Activated naive CD4-positive, alpha-beta T cell treated with anti-CD3 and anti-CD28 coated beads, Interleukin-2, amount 50 U/mL, for 24 hours (primary cell): ENCODE measurements around the gene PPP1R2.

Source experiments
- H3K27ac Mint-ChIP-seq: one replicate; pipeline ENCODE4 v1.8.0; 2021; ENCODE audit warnings: mild to moderate bottlenecking, mixed read lengths
- H3K27me3 Mint-ChIP-seq: one replicate; pipeline ENCODE4 v1.8.0; 2021; ENCODE audit warnings: mixed read lengths
- H3K36me3 Mint-ChIP-seq: one replicate; pipeline ENCODE4 v1.8.0; 2021; ENCODE audit warnings: mixed read lengths
- H3K4me1 Mint-ChIP-seq: one replicate; pipeline ENCODE4 v1.8.0; 2021; ENCODE audit warnings: mixed read lengths
- H3K4me3 Mint-ChIP-seq: one replicate; pipeline ENCODE4 v1.8.0; 2021; ENCODE audit warnings: mild to moderate bottlenecking, mixed read lengths
- H3K9me3 Mint-ChIP-seq: one replicate; pipeline ENCODE4 v1.8.0; 2021; ENCODE audit warnings: mixed read lengths

PPP1R2 gene

DNA sequence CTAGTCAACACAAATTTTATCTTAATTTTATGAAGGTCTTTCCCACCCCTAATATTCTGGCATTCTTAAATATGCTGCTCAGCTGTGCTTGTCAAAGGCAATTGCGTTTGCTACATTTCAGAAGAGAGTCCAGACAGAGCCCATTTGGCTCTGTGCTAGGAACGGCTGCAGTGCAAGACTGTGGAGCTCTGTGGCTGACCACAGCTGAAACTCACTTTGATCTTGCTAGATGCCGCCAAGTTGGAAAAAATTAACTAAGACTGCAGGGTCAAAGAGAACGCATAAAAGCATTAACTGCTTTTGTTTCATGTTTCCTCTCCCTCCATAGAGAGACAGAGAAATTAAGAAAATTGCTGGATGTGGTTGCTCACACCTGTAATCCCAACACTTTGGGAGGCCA is 7.6 kb upstream of the PPP1R2 start:
- no peaks in the 10 kb centered on the region for H3K27me3 Mint-ChIP-seq
- H3K4me3 Mint-ChIP-seq: peak overlapping the region; percentile 79
- no peaks in the 10 kb centered on the region for H3K36me3 Mint-ChIP-seq
- H3K4me1 Mint-ChIP-seq: peaks cover 89% of the 10 kb centered on the region
- H3K9me3 Mint-ChIP-seq: no peaks in the 10 kb centered on the region
- peak overlapping the region; percentile 97 for H3K27ac Mint-ChIP-seq

DNA sequence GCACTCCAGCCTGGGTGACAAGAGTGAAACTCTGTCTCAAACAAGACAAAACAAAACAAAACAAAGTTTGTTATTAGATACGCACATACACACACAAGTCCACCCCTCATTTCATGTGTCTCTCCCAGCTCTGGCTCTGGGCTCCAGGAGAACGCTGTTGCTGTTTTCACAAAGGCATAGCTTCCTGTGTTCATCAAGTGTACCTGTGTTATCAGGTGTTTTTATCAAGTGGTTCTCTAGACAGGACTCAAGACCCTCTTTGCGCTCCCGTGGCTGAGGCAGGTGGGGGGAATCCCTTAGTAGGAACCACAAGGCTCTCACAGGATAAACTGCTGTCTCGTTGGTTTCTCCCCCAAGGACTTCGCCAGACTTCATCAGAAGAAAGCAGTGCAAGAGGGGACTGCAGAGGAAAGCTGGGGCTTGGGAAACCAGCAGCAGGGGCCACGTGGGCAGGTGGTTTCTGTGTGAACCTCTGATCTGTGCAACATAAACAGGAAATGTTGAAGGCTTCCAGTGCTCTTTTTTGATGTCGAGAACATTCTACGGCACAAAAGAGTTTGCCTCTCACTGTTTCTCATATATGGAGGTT is 6.9 kb upstream of the PPP1R2 start:
- Mint-ChIP-seq H3K4me1 (peaks cover 89% of the 10 kb centered on the region), H3K27ac (peak overlapping the region; percentile 97), H3K27me3 (no peaks in the 10 kb centered on the region), H3K9me3 (no peaks in the 10 kb centered on the region), H3K36me3 (no peaks in the 10 kb centered on the region), H3K4me3 (peak overlapping the region; percentile 79)

DNA sequence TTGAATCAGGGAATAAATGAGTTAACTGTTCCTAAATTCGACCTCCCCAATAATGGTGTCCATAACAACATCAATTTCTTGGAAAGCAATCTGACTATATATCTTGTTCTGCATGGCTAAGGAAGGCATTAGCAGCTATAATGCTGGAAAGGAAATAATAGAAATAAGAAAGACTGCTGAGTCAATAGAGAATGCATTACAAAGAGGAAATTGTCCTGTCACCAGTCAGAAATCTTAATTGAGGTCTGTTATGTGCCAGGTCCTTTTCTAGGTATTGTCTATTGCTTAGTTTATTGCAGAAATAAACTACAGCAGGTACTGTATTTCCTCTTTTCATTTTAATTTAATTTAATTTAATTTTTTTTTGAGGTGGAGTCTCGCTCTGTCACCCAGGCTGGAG is 5.9 kb upstream of the PPP1R2 start:
- Mint-ChIP-seq H3K36me3 (no peaks in the 10 kb centered on the region), H3K27me3 (no peaks in the 10 kb centered on the region), H3K4me1 (peaks cover 90% of the 10 kb centered on the region), H3K27ac (peak overlapping the region; percentile 25), H3K4me3 (peak overlapping the region; percentile 62), H3K9me3 (no peaks in the 10 kb centered on the region)

DNA sequence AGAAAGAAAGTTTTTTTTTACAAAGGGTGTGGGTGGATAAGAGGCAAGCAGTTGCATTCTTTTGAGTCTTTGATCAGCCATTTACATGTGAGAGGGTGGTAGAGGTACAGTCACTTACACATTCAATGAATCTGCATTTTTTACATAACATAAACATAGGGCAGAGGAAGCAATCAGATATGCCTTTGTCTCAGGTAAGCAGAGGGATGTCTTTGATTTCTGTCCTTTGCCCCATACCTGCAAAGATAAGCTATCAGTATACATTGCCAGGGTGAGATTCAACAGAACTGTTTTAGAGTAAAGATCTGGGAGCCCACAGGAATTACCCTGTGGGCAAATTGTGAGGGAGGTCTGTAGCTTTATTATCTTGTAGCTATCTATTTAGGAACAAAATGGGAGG is 5.4 kb upstream of the PPP1R2 start:
- Mint-ChIP-seq H3K27ac (peak overlapping the region; percentile 92), H3K27me3 (no peaks in the 10 kb centered on the region), H3K4me3 (peak overlapping the region; percentile 62), H3K9me3 (no peaks in the 10 kb centered on the region), H3K4me1 (peaks cover 93% of the 10 kb centered on the region), H3K36me3 (no peaks in the 10 kb centered on the region)

DNA sequence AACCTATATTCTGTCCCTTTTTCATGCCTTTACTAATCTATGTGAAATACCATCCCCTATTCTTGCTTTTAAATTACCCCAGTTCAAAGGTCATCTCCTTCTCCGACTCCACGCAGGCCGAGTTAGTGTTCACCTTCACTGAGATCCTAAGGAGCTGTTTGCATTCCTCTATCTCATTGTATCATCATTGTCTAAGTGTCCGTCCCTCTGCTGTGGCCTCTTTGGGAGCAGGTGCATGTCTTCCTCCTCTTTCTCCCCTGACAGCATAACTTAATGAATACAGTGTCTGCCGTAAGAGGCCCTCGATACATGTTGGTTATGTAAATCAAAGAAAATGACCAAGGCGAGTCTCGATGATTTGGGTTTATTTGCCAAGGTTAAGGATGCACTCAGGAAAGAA is 4.9 kb upstream of the PPP1R2 start:
- H3K4me3 Mint-ChIP-seq: peak overlapping the region; percentile 62
- peaks cover 88% of the 10 kb centered on the region for H3K4me1 Mint-ChIP-seq
- H3K9me3 Mint-ChIP-seq: no peaks in the 10 kb centered on the region
- H3K27me3 Mint-ChIP-seq: no peaks in the 10 kb centered on the region
- peak overlapping the region; percentile 92 for H3K27ac Mint-ChIP-seq
- no peaks in the 10 kb centered on the region for H3K36me3 Mint-ChIP-seq

DNA sequence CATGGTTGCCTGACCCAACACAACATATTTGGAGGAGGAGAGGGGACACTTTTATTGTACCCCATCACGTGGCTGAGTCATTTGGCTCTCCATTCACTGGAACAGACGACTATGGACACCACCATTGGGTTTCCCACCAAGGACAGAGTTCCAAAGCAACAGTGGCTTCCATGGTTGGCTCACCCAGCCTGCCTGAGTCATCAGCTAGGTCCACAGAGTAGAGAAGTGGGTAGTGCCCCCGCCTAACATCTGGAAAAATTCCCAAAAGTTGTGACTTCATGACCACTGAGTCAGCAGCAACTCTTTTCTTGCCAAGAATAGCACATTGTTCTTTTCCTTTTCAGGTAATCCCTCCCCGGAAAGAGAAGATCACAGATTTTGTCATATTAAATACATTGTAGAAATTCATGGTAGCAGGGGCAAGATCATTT is 3.0 kb upstream of the PPP1R2 start:
- Mint-ChIP-seq H3K4me1 (peaks cover 71% of the 10 kb centered on the region), H3K27me3 (no peaks in the 10 kb centered on the region), H3K36me3 (no peaks in the 10 kb centered on the region), H3K9me3 (no peaks in the 10 kb centered on the region), H3K27ac (peak overlapping the region; percentile 82), H3K4me3 (peak overlapping the region; percentile 82)

DNA sequence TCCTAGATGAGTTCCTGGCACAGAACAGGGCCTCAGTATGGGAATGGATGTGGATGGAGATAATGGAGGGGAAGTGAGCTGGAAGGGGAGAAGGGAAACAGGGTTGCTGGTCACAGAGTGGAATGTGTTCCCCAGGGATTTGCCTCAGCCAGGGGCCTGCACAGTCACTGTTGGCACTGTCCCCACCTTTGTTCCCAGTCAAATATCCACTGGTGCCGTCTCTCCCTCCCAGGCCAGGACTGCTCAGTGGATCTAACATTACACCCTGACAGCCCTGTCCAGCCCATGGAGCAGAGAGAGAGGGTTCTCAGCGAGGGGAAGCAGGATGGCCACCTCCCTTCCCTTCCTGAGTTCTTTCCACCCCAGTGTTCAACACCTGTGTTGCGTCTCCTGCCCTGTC is 1.5 kb upstream of the PPP1R2 start:
- H3K27me3 Mint-ChIP-seq: no peaks in the 10 kb centered on the region
- H3K9me3 Mint-ChIP-seq: no peaks in the 10 kb centered on the region
- no peaks in the 10 kb centered on the region for H3K36me3 Mint-ChIP-seq
- H3K4me1 Mint-ChIP-seq: peaks cover 71% of the 10 kb centered on the region
- H3K27ac Mint-ChIP-seq: peak overlapping the region; percentile 82
- peak overlapping the region; percentile 89 for H3K4me3 Mint-ChIP-seq

DNA sequence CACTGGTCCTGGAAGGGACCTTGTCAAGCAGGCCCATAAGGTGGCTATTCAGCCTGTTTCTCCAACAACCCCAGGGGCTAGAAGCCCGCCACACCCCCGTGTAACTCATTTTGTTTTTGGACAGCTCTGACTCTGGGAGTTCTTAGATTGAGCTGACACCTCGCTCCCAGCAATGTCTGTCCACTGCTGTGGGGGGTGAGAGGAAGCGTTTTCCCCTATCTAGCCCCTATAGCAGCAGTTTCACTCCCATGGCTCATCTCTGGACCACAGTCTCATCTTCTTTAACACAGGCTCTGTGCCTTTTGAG is 1.1 kb upstream of the PPP1R2 start:
- Mint-ChIP-seq H3K9me3 (no peaks in the 10 kb centered on the region), H3K4me3 (peak overlapping the region; percentile 89), H3K4me1 (peaks cover 75% of the 10 kb centered on the region), H3K36me3 (no peaks in the 10 kb centered on the region), H3K27me3 (no peaks in the 10 kb centered on the region), H3K27ac (peak overlapping the region; percentile 82)

DNA sequence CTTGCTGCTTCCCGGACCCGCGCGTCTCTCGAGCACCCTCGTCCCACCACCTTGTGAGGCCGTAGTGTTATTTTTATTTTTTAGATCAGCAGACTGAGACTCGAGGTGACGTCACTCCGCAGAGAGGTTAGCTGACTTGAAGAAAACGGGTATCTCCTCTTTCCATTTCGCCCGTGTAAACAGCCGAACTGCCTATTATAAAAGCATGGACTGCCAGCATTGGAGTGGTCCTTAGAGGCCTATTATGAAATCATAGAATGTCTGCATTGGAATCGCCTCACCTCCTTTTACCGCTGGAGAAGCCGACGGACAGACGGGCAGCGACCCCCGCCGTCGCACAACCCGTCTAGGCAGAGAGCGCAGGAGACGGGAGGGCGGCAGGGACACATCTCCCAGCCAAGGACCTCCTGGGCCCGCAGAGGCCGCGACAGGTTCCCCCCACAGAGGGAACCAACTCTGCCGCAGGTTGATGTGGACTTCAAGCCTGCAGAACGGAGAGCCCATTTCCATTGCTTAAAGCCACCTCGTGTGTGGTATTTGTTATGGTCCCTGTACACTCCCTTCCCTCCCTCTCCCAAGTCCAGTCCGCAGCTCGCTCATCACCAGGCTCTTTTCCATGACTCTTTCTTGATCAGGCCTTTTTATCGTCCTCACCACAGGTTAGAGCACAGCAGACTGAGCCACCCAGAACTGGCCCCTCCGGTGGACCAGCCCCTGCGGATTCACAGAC is 540 bp upstream of the PPP1R2 start:
- Mint-ChIP-seq H3K27me3 (no peaks in the 10 kb centered on the region), H3K27ac (peak overlapping the region; percentile 82), H3K9me3 (no peaks in the 10 kb centered on the region), H3K4me3 (peak overlapping the region; percentile 89), H3K36me3 (no peaks in the 10 kb centered on the region), H3K4me1 (peaks cover 76% of the 10 kb centered on the region)

DNA sequence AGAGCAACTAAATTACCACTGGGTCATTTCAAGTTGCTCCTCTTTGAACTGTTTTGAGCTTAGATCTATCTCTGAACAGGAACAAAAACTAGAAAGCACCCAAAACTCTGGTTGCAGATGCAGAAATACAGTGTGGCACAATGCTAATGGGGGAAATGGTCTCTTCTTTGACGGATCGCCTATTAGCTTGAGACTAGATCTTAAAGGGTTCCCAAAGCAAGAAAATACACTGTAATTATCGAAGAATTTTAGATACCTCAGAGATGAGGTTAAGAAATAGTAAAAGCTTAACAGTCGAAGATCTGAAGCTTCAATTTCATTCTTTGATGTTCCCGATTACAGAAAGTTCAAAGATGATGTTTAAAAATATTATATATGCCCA is 818 bp downstream of the PPP1R2 start:
- Mint-ChIP-seq H3K4me1 (peaks cover 77% of the 10 kb centered on the region), H3K9me3 (no peaks in the 10 kb centered on the region), H3K4me3 (peak overlapping the region; percentile 89), H3K27ac (peak overlapping the region; percentile 92), H3K36me3 (no peaks in the 10 kb centered on the region), H3K27me3 (no peaks in the 10 kb centered on the region)

DNA sequence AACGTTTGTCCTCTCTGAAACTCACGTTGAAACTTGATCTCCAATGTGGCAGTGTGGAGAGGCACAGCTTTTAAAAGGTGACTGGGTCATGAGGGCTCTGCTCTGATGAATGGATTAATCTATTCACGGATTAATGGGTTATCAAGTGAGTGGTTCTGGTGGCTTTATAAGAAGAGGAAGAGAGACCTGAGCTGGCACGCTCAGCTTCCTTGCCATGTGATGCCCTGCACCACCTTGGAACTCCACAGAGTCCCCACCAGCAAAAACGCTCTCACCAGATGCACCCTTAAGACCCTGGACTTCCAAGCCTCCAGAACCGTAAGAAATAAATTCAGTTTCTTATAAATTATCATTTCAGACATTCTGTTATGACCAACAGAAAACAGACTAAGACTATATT is 2.6 kb downstream of the PPP1R2 start:
- peaks cover 74% of the 10 kb centered on the region for H3K4me1 Mint-ChIP-seq
- H3K9me3 Mint-ChIP-seq: no peaks in the 10 kb centered on the region
- H3K27me3 Mint-ChIP-seq: no peaks in the 10 kb centered on the region
- H3K36me3 Mint-ChIP-seq: peaks cover under 1% of the 10 kb centered on the region
- peak overlapping the region; percentile 75 for H3K27ac Mint-ChIP-seq
- peak overlapping the region; percentile 89 for H3K4me3 Mint-ChIP-seq

DNA sequence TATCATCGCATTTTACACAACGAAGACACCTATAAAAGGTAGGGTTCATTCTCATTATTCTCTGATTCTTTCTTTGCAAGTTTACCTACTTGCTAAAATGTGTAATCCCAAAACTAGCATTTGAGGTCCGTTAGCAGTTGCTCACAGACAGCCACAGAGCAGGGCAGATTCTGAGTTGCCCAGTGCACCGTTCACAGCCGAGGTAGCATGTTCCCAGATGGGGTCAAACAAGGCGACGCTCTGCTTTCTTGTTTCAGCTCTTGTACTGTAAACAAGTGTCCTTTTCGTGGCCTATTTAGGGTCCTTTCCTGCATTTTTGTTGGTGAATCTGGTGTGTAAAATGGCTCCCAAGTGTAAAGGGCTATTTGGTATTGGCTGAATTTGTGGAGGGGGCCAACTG is 3.1 kb downstream of the PPP1R2 start:
- H3K9me3 Mint-ChIP-seq: no peaks in the 10 kb centered on the region
- peak overlapping the region; percentile 75 for H3K27ac Mint-ChIP-seq
- peak overlapping the region; percentile 89 for H3K4me3 Mint-ChIP-seq
- peaks cover 5% of the 10 kb centered on the region for H3K36me3 Mint-ChIP-seq
- no peaks in the 10 kb centered on the region for H3K27me3 Mint-ChIP-seq
- H3K4me1 Mint-ChIP-seq: peaks cover 74% of the 10 kb centered on the region

DNA sequence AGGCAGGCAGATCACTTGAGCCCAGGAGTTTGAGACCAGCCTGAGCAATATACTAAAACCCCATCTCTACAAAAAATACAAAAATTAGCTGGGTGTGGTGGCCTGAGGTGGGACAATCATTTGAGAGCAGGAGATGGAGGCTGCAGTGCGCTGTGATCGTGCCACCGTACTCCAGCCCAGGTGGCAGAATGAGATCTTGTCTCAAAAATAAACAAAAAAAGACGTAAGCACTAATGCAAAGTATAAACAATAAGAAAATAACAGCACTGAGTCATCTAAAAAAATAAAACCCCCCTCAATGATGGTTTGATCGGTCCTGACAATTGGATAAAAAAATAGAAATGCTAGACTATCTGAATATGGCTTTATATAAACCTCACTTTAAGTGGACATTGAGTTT is 3.6 kb downstream of the PPP1R2 start:
- Mint-ChIP-seq H3K4me3 (peak overlapping the region; percentile 89), H3K27ac (peak overlapping the region; percentile 93), H3K9me3 (no peaks in the 10 kb centered on the region), H3K36me3 (peaks cover 5% of the 10 kb centered on the region), H3K27me3 (no peaks in the 10 kb centered on the region), H3K4me1 (peaks cover 74% of the 10 kb centered on the region)

DNA sequence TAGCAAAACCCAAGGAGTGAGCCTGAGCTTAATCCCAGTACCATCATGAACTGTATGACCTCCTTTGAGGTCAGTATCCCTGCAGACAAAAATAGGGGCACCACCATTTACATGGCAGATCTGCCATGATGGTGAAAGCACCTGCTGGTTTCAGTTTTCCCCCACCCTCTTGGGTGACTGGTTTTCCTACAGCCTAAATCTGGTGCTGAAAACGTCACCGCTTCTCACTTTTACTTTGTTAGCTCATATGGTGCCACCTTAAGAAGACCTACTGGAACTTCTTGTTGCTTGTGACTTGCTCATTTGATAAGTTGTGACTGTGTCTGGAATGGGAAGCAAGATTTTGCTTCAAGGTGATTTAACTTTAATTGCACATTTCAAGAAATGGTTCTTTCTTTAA is 5.1 kb downstream of the PPP1R2 start:
- Mint-ChIP-seq H3K4me3 (peak overlapping the region; percentile 89), H3K36me3 (peaks cover 9% of the 10 kb centered on the region), H3K4me1 (peaks cover 79% of the 10 kb centered on the region), H3K27me3 (no peaks in the 10 kb centered on the region), H3K9me3 (no peaks in the 10 kb centered on the region), H3K27ac (peak overlapping the region; percentile 93)

DNA sequence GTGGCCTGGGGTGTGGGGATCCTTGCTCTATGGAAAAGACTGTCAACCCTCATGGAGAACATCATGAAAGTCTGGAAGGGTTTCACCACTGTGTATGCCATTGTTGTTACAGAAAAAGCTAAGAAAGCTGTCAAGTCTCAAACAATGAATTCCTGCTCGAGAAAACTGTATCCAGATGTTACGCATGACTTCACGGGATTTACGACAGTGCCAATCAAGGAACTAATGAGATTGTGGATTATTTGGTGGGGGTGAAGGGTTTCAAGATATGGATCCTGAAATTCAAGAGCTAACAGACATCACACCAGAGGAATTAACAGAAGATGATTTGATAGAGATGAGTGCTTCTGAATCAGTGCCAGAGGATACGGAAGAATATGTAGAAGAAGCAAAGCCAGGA is 7.8 kb downstream of the PPP1R2 start:
- Mint-ChIP-seq H3K4me3 (peak overlapping the region; percentile 70), H3K27me3 (no peaks in the 10 kb centered on the region), H3K4me1 (peaks cover 93% of the 10 kb centered on the region)

DNA sequence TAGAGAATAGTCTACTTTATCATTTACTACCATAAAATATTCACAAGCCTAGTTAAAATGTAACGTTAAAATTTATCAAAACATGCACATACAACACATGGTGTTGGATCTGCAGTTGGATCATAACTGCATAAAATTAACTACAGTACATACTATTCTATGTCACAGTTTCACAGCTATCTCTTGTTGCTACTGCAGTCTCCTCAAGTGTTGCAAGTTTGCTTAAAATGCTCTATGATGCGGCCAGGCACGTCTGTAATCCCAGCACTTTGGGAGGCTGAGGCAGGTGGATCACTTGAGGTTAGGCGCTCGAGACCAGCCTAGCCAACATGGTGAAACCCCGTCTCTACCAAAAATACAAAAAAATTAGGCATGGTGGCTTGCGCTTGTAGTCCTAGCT is 10.3 kb downstream of the PPP1R2 start:
- peak overlapping the region; percentile 83 for H3K27ac Mint-ChIP-seq
- H3K9me3 Mint-ChIP-seq: no peaks in the 10 kb centered on the region
- peaks cover 11% of the 10 kb centered on the region for H3K36me3 Mint-ChIP-seq
- peaks cover 89% of the 10 kb centered on the region for H3K4me1 Mint-ChIP-seq
- peak overlapping the region; percentile 12 for H3K4me3 Mint-ChIP-seq
- H3K27me3 Mint-ChIP-seq: no peaks in the 10 kb centered on the region

More for the DNA sequence above, 7.8 kb downstream of the PPP1R2 start:
- Mint-ChIP-seq H3K9me3 (no peaks in the 10 kb centered on the region), H3K27ac (peak overlapping the region; percentile 92), H3K36me3 (peaks cover 9% of the 10 kb centered on the region)

DNA sequence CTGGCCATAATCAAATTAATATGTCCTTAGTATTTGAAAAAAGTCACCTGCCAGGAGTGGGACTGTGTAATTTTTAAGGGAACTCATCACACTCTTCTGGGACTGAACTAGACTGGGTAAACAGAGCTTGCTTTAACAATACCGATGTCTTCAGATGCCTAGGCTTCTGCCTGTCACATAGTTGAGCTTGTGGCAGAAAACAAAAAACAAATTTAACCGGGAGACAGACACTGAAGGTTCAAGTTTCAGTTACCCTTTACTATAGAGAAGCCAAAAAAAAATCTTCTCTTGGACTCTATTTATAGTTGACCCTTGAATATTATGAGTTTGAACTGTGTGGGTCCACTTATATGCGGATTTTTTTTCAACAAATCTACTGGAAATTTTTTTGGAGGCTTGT is 10.8 kb downstream of the PPP1R2 start:
- Mint-ChIP-seq H3K4me3 (no peak overlapping the region), H3K9me3 (no peaks in the 10 kb centered on the region), H3K27ac (peak overlapping the region; percentile 83), H3K36me3 (peaks cover 13% of the 10 kb centered on the region), H3K27me3 (no peaks in the 10 kb centered on the region), H3K4me1 (peaks cover 87% of the 10 kb centered on the region)
